ENCODE measurements around the gene TXNRD2.

The TXNRD2 gene

DNA sequence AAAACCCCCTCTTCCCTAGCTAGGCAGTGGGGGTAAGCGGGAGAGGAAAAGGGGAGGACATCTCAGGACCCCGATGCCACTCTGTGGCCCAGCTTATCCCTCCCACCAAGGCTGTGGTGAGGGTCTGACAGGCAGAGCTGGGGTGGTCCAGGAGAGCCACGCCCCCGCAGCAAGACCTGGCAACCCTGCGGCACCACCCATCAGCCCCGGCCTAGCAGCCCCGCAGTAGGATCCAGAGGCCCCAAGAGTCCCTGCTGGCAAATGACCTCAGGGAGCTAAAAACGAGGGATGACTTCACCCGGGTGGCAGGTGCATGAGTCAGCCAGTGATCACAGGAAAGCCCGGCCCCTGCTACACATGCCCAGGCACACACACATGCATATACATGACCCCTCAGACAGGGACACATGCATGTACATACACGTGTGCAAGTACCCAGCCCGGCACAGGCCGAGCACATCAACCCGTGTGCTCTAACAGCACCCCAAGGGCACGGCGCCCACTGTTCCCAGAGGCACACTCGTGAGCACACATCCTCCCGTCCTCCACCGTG, 42.7 kb upstream of the TXNRD2 start:
- peak; percentile 67 for DNase-seq (ENCODE audit: low read depth)
- TF ChIP-seq, protein P1, sequence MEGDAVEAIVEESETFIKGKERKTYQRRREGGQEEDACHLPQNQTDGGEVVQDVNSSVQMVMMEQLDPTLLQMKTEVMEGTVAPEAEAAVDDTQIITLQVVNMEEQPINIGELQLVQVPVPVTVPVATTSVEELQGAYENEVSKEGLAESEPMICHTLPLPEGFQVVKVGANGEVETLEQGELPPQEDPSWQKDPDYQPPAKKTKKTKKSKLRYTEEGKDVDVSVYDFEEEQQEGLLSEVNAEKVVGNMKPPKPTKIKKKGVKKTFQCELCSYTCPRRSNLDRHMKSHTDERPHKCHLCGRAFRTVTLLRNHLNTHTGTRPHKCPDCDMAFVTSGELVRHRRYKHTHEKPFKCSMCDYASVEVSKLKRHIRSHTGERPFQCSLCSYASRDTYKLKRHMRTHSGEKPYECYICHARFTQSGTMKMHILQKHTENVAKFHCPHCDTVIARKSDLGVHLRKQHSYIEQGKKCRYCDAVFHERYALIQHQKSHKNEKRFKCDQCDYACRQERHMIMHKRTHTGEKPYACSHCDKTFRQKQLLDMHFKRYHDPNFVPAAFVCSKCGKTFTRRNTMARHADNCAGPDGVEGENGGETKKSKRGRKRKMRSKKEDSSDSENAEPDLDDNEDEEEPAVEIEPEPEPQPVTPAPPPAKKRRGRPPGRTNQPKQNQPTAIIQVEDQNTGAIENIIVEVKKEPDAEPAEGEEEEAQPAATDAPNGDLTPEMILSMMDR (conservative IDR thresholded peaks at IDR 0.05; ENCODE audit: control insufficient read depth, insufficient read depth, low read depth, low read length) = no peak
- no peak overlapping the region for H3K4me3 ChIP-seq (ENCODE audit: control insufficient read depth, low read depth, low read length)

DNA sequence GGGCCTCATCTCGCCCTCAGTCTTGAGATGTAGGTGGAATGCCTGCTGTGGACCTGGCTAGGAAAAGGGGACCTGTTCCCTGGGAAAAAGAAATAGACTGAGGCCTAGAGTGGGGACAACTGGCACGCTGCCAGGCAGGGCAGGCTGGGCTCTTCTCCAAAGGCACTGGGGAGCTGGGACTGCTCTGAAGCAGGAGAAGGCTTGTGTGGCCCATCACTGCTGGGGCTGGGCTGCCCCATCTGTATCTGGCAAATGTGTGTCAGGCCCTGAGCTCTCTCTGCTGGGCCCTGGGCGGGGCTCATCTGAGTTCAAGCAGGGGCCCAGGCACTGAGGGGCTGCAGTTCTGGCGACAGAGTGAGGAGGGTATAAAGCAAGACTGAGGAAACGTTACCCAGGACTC, 42.1 kb upstream of the TXNRD2 start:
- no peak overlapping the region for H3K4me3 ChIP-seq (ENCODE audit: control insufficient read depth, low read depth, low read length)
- TF ChIP-seq, protein P1 (conservative IDR thresholded peaks at IDR 0.05; ENCODE audit: control insufficient read depth, insufficient read depth, low read depth, low read length) = no peak
- no peak for DNase-seq (ENCODE audit: low read depth)

DNA sequence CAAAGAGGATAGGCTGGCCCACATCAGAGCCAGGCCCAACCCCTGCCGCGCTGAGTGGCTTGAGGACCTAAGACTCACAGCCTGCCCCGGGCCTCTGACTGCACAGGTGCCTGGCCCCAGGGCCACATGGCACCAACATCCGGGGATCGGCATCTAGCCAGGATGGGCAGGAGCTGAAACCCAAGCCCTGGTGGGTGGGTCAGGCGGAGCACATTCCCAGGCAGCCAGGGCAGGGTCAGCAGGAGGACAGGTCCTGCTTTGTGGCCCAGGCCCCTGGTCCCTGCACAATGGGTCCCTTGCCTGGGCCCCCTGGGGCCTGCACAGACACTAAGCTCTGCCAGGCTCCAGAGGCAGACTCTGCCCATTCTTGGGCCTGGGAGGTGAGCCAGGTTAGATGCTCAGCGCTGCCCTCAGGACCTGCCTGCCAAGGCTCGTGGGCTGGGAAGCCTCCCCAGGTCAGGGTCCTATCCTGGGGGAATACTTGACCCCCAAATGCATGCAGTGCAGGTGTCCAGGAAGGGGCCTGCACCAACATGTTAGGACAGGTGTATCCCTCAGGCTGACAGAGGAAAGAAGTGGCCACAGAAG, 41.5 kb upstream of the TXNRD2 start:
- TF ChIP-seq, protein P1 (conservative IDR thresholded peaks at IDR 0.05; ENCODE audit: control insufficient read depth, insufficient read depth, low read depth, low read length) = no peak
- H3K4me3 ChIP-seq (ENCODE audit: control insufficient read depth, low read depth, low read length) = no peak overlapping the region
- DNase-seq (ENCODE audit: low read depth) = no peak

DNA sequence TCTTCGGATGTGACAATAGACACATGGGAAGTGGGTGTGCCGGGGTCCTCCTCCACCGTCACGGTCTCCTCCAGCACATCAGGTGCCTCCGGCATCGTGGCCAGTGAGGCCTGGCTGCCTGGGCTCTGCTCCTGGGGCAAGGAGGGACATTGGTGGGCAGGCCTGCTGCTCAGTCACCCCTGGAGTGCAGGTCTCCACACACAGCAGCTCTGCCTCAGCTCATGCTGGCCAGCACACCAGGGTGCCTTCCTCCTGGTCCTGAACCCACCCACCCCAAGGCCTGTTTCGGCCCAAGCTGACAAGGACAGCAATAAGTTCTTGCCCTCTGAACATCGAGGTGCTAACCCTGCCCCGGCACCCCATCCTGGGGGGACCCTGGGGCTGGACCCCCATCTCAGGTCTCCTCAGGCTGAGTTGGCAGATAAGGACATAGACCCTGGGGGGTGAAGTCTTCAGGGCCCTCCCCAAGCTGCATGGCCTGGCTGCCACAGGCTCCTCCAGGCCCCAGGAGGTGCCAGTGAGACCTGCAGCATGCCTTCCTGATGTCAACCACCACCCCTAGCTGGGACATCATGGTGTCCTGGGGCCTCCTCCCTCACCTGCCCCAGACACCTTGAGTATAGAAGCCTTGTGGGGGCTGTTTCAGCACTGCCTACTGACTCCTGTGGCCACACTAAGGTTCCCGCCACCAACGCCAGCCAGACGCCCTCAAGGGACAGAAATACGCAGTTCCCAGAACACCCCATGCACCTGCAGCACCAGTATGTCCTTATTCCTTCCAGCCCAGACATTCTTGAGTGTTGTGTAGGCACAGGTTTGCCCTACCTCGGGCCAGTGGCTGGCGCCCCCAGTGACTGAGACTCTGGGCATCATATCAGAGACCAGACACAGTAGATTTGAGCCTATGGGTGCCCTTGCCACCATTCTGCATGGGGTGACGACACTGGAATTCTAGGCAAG, 40.6 kb upstream of the TXNRD2 start:
- no peak for DNase-seq (ENCODE audit: low read depth)
- no peak overlapping the region for H3K4me3 ChIP-seq (ENCODE audit: control insufficient read depth, low read depth, low read length)
- TF ChIP-seq, protein P1 (conservative IDR thresholded peaks at IDR 0.05; ENCODE audit: control insufficient read depth, insufficient read depth, low read depth, low read length) = no peak

DNA sequence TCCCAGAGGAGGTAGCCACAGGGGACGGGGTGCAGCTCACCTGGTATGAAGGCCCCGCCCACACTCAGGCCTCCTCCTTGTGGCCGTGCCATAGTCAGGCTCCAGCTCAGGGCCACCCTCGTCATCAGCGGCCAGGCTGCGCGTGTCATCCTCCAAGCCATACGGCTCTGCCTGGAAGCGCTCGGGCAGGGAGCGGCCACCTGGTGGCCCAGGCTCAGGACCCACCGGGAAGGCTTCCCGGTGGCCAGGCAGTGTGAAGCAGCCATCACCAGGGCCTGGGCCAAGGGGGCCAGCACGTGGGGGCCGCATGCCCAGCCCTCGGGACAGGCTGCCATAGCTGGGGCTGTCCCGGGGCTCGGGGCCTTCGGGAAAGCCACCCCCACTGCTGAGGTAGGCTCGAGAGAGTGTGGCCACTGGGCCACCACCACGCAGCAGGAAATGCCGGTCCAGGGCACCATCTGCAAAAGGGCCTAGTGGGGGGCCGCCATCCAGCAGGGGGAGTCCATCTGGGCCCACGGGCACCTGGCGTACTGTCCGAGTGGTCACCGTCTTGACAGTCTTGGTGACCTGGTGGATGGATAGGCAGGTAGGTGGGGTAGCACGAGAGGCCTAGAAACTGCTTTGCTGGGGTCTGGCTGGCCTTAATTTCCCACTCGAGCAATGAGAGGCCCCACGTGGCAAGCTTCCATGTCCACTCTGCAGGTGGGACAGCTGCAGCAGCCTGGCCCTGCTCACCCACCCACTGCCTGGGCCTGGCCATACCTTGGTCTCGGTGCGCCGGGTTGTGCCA, 39.7 kb upstream of the TXNRD2 start:
- DNase-seq (ENCODE audit: low read depth) = no peak
- no peak overlapping the region for H3K4me3 ChIP-seq (ENCODE audit: control insufficient read depth, low read depth, low read length)
- TF ChIP-seq, protein P1 (conservative IDR thresholded peaks at IDR 0.05; ENCODE audit: control insufficient read depth, insufficient read depth, low read depth, low read length) = no peak

DNA sequence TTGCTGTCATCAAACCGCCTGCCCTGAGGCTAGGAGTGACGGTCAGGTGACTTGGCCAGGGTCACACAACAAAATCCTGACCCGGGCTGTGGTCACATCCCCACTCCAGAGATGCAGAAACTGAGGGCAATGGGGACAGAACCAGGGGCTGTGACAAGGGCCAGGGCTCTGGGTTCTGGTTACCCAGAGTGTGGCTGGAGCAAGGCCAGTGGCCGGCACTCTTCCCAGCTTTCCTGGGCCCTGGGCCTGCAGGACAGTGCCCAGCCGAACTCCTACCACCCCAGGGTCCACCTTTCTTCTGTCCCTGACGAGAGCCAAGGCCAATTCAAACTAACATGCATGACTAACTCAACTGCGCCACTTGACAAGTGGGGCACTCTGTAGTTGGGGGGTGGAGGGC, 39.1 kb upstream of the TXNRD2 start:
- no peak overlapping the region for H3K4me3 ChIP-seq (ENCODE audit: control insufficient read depth, low read depth, low read length)
- DNase-seq (ENCODE audit: low read depth) = no peak
- TF ChIP-seq, protein P1 (conservative IDR thresholded peaks at IDR 0.05; ENCODE audit: control insufficient read depth, insufficient read depth, low read depth, low read length) = no peak
